IPS DF 6.9 (cell line): ENCODE data around the gene SEMA3F.
"Not testable (repeated sequence)": the region's sequence is repeated elsewhere in the genome, so short reads cannot be mapped to it uniquely, and the experiment has no call there.

Source experiments
- DNase-seq: peaks from one replicate; pipeline ENCODE4 v3.0.0-alpha.2; 2013; ENCODE audit warnings: low read depth, low spot score
- H3K27ac ChIP-seq: one replicate; pipeline ENCODE4 v1.5.1; 2013; ENCODE audit warnings: low read length, control low read depth
- H3K27me3 ChIP-seq: 2 replicates; pipeline ENCODE4 v1.6.1; 2013; ENCODE audit warnings: mild to moderate bottlenecking, low read length; ENCODE audit not compliant: control insufficient read depth, insufficient read depth
- H3K36me3 ChIP-seq: 2 replicates; pipeline ENCODE4 v1.6.1; 2013; ENCODE audit warnings: low read length; ENCODE audit not compliant: control insufficient read depth, insufficient read depth
- H3K4me1 ChIP-seq: 2 replicates; pipeline ENCODE4 v1.6.1; 2013; ENCODE audit warnings: low read length; ENCODE audit not compliant: control insufficient read depth, insufficient read depth
- H3K4me3 ChIP-seq: 2 replicates; pipeline ENCODE4 v1.5.1; 2013; ENCODE audit warnings: mild to moderate bottlenecking, low read length
- H3K9me3 ChIP-seq: 2 replicates; pipeline ENCODE4 v1.6.1; 2013; ENCODE audit warnings: low read length, inconsistent platforms; ENCODE audit not compliant: control insufficient read depth, insufficient read depth
- WGBS: extraction: QIAGEN DNeasy Blood & Tissue Kit; methylation state at CpG from one replicate; pipeline ENCODE4 v1.1.7; 2013; ENCODE audit warnings: mixed read lengths, missing lambda C conversion rate; ENCODE audit not compliant: insufficient read length, insufficient coverage; 5-methylcytosine and 5-hydroxymethylcytosine counted together

Gene SEMA3F

DNA sequence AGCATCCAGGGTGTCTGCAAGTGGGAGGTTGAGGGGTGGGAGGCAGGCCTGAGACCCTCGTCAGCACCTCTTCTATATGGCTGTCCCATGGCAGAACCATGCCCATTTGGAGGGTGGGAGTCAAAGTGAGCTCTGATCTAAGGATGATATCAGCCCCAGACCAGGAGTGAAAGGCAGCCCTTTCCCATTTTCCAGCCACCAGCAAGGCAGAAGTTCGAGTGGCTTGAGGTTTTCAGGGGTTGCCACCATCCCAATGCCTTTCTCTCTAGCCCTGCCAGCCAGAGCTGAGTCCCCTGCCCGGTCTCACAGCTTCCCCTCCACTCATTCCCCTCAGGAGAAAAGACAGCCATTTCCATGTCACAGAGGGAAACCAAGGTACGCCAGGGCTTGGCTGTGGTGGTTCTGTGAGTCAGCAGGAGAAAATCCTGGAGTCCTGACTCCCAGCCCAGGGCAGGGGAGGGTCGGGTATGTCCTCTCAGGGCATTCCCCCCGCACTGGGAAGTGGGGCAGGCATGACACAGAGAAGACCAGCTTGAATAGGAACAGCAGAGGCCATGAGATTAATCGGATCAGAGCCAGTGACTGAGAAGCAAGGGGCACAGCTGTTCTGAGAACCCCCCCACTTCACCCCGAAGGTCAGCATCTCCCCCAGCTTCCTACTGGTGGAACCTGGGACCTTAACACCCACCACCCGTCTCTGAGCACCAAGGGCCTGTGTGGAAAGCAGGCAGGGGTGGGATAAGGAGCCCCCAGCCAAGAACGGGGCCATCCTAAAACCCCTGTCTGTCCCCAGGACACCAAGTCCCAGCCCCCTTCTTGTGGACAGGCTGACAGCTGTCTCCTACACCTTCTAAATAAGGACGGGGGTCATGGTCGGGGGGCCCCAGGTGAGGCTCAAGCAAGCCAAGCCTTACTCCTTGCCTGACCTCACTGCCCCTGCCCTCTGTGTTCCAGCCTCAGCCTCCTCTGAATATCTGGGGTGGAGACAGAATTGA, 49.0 kb downstream of the SEMA3F start:
- no peak for DNase-seq
- H3K27me3 ChIP-seq, result peaks cover 3% of the 10 kb centered on the region; the same call in 1 of the 2 replicates
- WGBS, result no CpG with 5 or more reads among the region's 12 CpGs
- H3K4me3 ChIP-seq, result no peak overlapping the region
- H3K27ac ChIP-seq, result no peak overlapping the region
- H3K36me3 ChIP-seq, result no peaks in the 10 kb centered on the region
- H3K4me1 ChIP-seq, result peaks cover 4% of the 10 kb centered on the region
- H3K9me3 ChIP-seq, result no peaks in the 10 kb centered on the region

- Histone ChIP-seq H3K9me3 (no peaks in the 10 kb centered on the region), H3K36me3 (no peaks in the 10 kb centered on the region), H3K4me3 (peak within 1 kb of the TSS; percentile 28; the same call in 1 of the 2 replicates), H3K4me1 (peaks cover 4% of the 10 kb centered on the region), H3K27ac (no peak within 1 kb of the TSS), H3K27me3 (peaks cover 3% of the 10 kb centered on the region; the same call in 1 of the 2 replicates)
- no CpG with 5 or more reads among the region's 41 CpGs for WGBS
- no peak for DNase-seq
Observed at GRCh38 chr3:50204804-50205412, 49.8 kb downstream of the SEMA3F start, which contains the start of gene SLC38A3. Gene SLC38A3 (plus strand): TSS chr3:50205271. CDS start chr3:50214200, 8,929 bp downstream.

- no CpG with 5 or more reads among the region's 67 CpGs for WGBS
- Histone ChIP-seq H3K9me3 (no peaks in the 10 kb centered on the region), H3K4me3 (peak overlapping the region; percentile 28; the same call in 1 of the 2 replicates), H3K27ac (no peak overlapping the region), H3K4me1 (peaks cover 4% of the 10 kb centered on the region), H3K36me3 (no peaks in the 10 kb centered on the region), H3K27me3 (peaks cover 3% of the 10 kb centered on the region; the same call in 1 of the 2 replicates)
- DNase-seq, result no peak
Observed at GRCh38 chr3:50205413-50206276, 50.5 kb downstream of the SEMA3F start.

DNA sequence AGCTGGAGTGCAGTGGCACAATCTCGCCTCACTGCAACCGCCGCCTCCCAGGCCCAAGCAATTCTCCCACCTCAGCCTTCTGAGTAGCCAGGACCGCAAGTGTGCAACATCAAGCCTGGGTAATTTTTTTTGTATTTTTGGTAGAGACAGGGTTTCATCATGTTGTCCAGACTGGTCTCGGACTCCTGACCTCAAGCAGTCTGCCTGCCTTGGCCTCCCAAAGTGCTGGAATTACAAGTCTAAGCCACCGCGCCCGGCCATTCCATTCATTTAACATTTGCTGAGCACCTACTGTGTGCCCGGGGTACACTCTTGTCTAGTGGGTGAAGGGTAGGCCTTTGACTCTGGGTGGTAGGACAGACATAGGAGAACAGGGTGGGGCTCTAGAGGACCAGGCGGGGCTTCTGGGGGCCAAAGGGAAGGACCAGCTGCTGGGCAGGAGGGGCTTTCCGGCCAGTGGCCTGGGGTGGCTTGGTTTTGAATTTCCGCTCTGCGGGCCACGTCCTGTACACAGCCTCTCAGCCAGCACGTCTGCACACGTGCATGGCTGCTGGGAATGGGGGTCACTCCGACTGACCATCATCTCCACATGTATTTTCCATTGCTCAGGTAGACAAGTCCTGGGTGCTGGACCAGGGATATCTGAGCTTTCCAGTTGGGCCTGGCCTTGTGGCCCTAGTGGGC, 52.4 kb downstream of the SEMA3F start:
- peaks cover 3% of the 10 kb centered on the region; the same call in 1 of the 2 replicates for H3K27me3 ChIP-seq
- no CpG with 5 or more reads among the region's 17 CpGs for WGBS
- no peak overlapping the region for H3K27ac ChIP-seq
- H3K36me3 ChIP-seq, result no peaks in the 10 kb centered on the region
- H3K4me1 ChIP-seq, result peaks cover 6% of the 10 kb centered on the region
- no peaks in the 10 kb centered on the region for H3K9me3 ChIP-seq
- no peak for DNase-seq
- H3K4me3 ChIP-seq, result no peak overlapping the region

DNA sequence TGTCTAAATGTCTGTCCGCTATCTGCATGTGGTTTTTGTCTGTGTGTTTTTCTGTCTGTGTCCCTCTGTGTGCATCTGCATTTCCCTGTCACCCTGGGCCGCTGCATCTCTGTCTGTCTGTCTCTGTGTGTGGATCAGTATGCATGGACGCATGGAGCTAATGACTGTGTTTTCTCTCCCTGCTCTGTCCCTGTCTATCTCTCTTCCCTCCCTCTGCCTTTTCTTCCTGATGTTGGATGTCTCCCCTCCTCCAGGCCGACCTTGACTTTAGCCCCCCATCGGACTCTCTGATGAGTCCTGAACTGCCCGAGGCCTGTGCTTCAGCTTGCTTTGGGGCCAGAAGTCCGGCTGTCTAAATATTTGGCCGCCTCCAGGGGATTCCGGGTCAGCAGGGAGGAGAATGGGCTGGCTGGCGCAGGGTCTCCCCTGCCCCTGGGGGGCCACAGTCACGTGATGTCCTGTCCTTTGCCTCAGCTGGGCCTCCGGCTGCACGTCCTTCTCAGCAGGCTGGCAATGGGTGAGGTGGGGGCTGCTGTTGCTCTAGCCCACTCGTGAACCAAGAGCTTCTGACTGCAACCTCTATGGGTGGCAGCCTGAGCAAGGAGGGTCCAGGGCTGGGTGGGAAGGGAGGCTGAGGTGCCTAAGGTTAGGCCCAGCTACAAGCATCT, 53.7 kb downstream of the SEMA3F start:
- Histone ChIP-seq H3K9me3 (no peaks in the 10 kb centered on the region), H3K27me3 (peaks cover 3% of the 10 kb centered on the region; the same call in 1 of the 2 replicates), H3K27ac (no peak overlapping the region), H3K4me1 (peaks cover 4% of the 10 kb centered on the region), H3K36me3 (no peaks in the 10 kb centered on the region), H3K4me3 (no peak overlapping the region)
- WGBS, result no CpG with 5 or more reads among the region's 14 CpGs
- no peak for DNase-seq

- Histone ChIP-seq H3K36me3 (no peaks in the 10 kb centered on the region), H3K9me3 (no peaks in the 10 kb centered on the region), H3K27me3 (peaks cover 3% of the 10 kb centered on the region; the same call in 1 of the 2 replicates), H3K27ac (no peak overlapping the region), H3K4me3 (no peak overlapping the region), H3K4me1 (peaks cover 4% of the 10 kb centered on the region)
- DNase-seq, result no peak
- no CpG with 5 or more reads among the region's 5 CpGs for WGBS
Observed at GRCh38 chr3:50210176-50210509, 55.0 kb downstream of the SEMA3F start.

DNA sequence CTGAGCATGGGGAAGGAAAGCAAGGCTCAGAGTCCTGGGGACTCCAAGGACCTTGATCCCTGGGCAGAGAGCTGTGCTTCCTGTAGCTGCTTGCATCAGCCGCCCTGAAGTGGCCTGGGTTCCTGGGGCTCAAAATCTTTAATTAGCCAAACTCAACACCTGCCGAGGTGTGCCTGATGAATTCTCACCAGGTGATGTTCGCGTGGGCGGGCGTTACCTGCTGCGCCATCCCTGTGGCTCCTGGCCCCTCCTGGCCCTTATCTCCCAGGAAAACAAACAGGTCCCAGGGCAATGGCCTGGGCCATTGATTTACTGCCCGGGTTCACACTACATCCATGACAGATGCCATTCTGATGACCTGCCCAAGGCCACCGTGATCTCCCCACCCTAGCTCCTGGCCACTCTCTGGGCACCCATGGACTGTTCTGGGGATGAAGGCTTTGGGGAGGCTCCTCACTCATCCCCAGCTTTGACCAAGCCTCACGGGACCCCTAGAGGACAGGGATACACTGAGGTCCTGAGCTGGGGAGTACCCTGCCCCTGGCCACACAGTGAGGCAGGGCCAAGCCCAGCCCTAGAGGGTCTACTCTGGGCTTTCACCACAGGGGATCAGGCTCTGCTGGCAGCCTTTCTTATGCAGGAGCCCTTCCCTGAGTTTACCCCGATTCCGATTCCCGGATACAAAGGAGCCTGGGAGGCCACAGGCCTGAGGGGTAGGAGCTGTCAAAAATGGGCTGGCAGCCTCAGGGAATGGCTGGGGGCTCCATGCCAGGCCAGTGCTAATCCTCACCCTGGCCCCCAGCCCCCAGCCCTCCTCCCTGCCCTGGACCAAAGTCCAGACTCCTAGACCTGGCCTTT, 55.6 kb downstream of the SEMA3F start:
- no peaks in the 10 kb centered on the region for H3K9me3 ChIP-seq
- H3K4me1 ChIP-seq, result peaks cover 3% of the 10 kb centered on the region
- no peak for DNase-seq
- no peaks in the 10 kb centered on the region for H3K36me3 ChIP-seq
- WGBS, result no CpG with 5 or more reads among the region's 13 CpGs
- peaks cover 3% of the 10 kb centered on the region; the same call in 1 of the 2 replicates for H3K27me3 ChIP-seq
- no peak overlapping the region for H3K27ac ChIP-seq
- H3K4me3 ChIP-seq, result no peak overlapping the region

DNA sequence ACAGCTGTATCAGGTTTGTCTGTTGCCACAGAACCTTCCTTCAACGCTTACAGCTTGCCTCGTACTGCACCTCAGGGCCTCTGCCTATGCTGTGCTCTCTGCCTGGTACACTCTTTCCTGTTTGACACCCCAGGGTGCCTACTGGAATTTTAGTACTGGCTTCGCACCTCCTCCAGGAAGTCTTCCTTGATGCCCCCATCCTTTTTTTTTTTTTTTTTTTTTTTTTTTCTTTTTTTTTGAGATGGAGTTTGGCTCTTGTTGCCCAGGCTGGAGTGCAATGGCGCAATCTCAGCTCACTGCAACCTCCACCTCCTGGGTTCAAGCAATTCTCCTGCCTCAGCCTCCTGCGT, 56.2 kb downstream of the SEMA3F start:
- no CpG with 5 or more reads among the region's 5 CpGs for WGBS
- H3K4me3 ChIP-seq, H3K36me3 ChIP-seq, H3K27me3 ChIP-seq, DNase-seq, H3K27ac ChIP-seq, H3K4me1 ChIP-seq, H3K9me3 ChIP-seq: not testable (repeated sequence)

GRCh38 chr3:50211930-50212329, 56.8 kb downstream of the SEMA3F start:
- Histone ChIP-seq H3K4me1 (peaks cover 2% of the 10 kb centered on the region; the same call in 1 of the 2 replicates), H3K36me3 (no peaks in the 10 kb centered on the region), H3K27me3 (no peaks in the 10 kb centered on the region), H3K27ac (no peak overlapping the region), H3K4me3 (no peak overlapping the region), H3K9me3 (no peaks in the 10 kb centered on the region)
- no CpG with 5 or more reads among the region's 2 CpGs for WGBS
- no peak for DNase-seq
